K562 (cell line): ENCODE results near the gene RITA1. TPM values are rescaled to one million over a fixed set of nuclear protein-coding genes. Genes with fewer than 3 reads are reported as not detected.
A peak's percentile ranks its signal among the peaks of the same experiment; 100 is the strongest.

Source experiments
- BMI1 ChIP-seq: fragments of 150-350 bp; IDR thresholded peaks from 2 replicates; pipeline ENCODE4 v1.6.1; 2014; ENCODE audit warnings: low read length
- DPF2 ChIP-seq: fragments of 450-650 bp; IDR thresholded peaks from 2 replicates; pipeline ENCODE4 v1.6.1; 2016
- ELK1 ChIP-seq: sonication (generic); formaldehyde crosslinking; IDR thresholded peaks from 2 replicates; pipeline ENCODE4 v1.8.1; 2022; ENCODE audit warnings: missing genetic modification reagents
- HLTF ChIP-seq: fragments of 450-650 bp; IDR thresholded peaks from 2 replicates; pipeline ENCODE4 v1.6.1; 2016
- JUND ChIP-seq, 2 experiments: IDR thresholded peaks; 2 replicates in 1 of 2; 3 replicates in 1 of 2; pipeline ENCODE4 v1.6.1; 2011; ENCODE audit warnings: borderline replicate concordance in 2 of 2, low read depth in 2 of 2, low read length in 2 of 2, improper control_type of control experiment in 1 of 2, missing biosample characterization in 1 of 2, missing genetic modification characterization in 1 of 2, missing genetic modification reagents in 1 of 2
- NKRF ChIP-seq: fragments of 450-650 bp; IDR thresholded peaks from 2 replicates; pipeline ENCODE4 v1.6.1; 2016; ENCODE audit warnings: borderline replicate concordance
- REST ChIP-seq, 2 experiments: fragments of 450-650 bp; formaldehyde crosslinking in 1 of 2; IDR thresholded peaks; 2 replicates each; pipeline versions ENCODE4 v1.4.0 to v1.6.1; 2014 to 2020; ENCODE audit warnings: mild to moderate bottlenecking in 2 of 2, borderline replicate concordance in 1 of 2, low read depth in 1 of 2
- SAP30 ChIP-seq: fragments of 200-600 bp; sonication (generic); IDR thresholded peaks from 2 replicates; pipeline ENCODE4 v1.6.1; 2012; ENCODE audit warnings: borderline replicate concordance, low read depth, mild to moderate bottlenecking, moderate library complexity, low read length, control low read depth, inconsistent platforms; ENCODE audit not compliant: insufficient read depth, poor library complexity, severe bottlenecking
- SIN3A ChIP-seq, 2 experiments: fragments of 150-350 bp in 1 of 2; IDR thresholded peaks; 2 replicates each; pipeline ENCODE4 v1.6.1; 2011 to 2016; ENCODE audit warnings: borderline replicate concordance in 2 of 2, low read depth in 2 of 2, low read length in 2 of 2, mild to moderate bottlenecking in 2 of 2, moderate library complexity in 2 of 2; ENCODE audit not compliant: control insufficient read depth in 1 of 2
- ZBTB17 ChIP-seq: fragments of 450-650 bp; formaldehyde crosslinking; IDR thresholded peaks from 2 replicates; pipeline ENCODE4 v1.4.0; 2020; ENCODE audit warnings: mild to moderate bottlenecking
- ZNF263 ChIP-seq: sonication (generic); formaldehyde crosslinking; IDR thresholded peaks from 2 replicates; pipeline ENCODE4 v1.8.0; 2022; ENCODE audit warnings: mild to moderate bottlenecking, missing genetic modification reagents, borderline replicate concordance
- polyA plus RNA-seq, 8 experiments: library from polyadenylated mRNA; depleted of rRNA in 4 of 8; stranded (reverse) in 5 of 8; unstranded in 3 of 8; fragments of >200 nt; fragmentation: Nextera tagmentation in 2 of 8; fragmentation: Illumina TruSeq in 1 of 8; extraction: Ambion mirVana in 2 of 8; extraction: Trizol in 1 of 8; gene quantifications; 2 replicates each; pipeline versions ENCODE4 v1.2.1 to v1.2.3, GENCODE V29; 2011 to 2014; ENCODE audit warnings: inconsistent platforms in 1 of 8, missing spikeins in 1 of 8
- total RNA-seq, 7 experiments: library from RNA; depleted of rRNA in 6 of 7; stranded (reverse); fragments of >200 nt in 6 of 7; fragmentation: Illumina TruSeq in 2 of 7; extraction: Trizol in 2 of 7; gene quantifications; 2 replicates each; pipeline versions ENCODE4 v1.2.1 to v1.2.3, GENCODE V29; 2011 to 2021; ENCODE audit warnings: low replicate concordance in 1 of 7

Gene RITA1
- total and polyA plus RNA-seq, 9 of the 15 experiments (the other 6 are each of a cell fraction or from before 2014, with no cell fraction given), result 2.8 to 40.4 (median 18.0) TPM

- no peak for TF ChIP-seq JUND (IDR thresholded peaks at IDR 0.05; ENCODE audit: borderline replicate concordance, low read depth, low read length)
- 0 out of 3 replicates have a peak, but pooled peaks have one; percentile 4 for TF ChIP-seq JUND (tag; IDR thresholded peaks at IDR 0.05; ENCODE audit: borderline replicate concordance, low read depth, low read length)
- TF ChIP-seq ZNF263 (CRISPR knock-in tag), result peak; percentile 50; the same call in 1 of the 2 replicates
- 0 out of 2 replicates have a peak, but pooled peaks have one; percentile 9 for TF ChIP-seq HLTF
- no peak for TF ChIP-seq ELK1 (CRISPR knock-in tag)
- TF ChIP-seq SIN3A (IDR thresholded peaks at IDR 0.05; ENCODE audit: borderline replicate concordance in 2 of 2, control insufficient read depth in 1 of 2, low read depth in 2 of 2, low read length in 2 of 2), result peak in 1 of 2 experiments; percentile 14; a peak in 1 of 4 replicates
- 0 out of 2 replicates have a peak, but pooled peaks have one; percentile 21 for TF ChIP-seq NKRF
- peak; percentile 67 for TF ChIP-seq SAP30
- no peak for TF ChIP-seq ZBTB17 (CRISPR knock-in tag)
- 0 out of 2 replicates have a peak, but pooled peaks have one; percentile 41 for TF ChIP-seq BMI1
- TF ChIP-seq DPF2, result 0 out of 2 replicates have a peak, but pooled peaks have one; percentile 23
- TF ChIP-seq REST (IDR thresholded peaks at IDR 0.05; ENCODE audit: borderline replicate concordance), result no peak
- TF ChIP-seq REST (CRISPR knock-in tag; IDR thresholded peaks at IDR 0.05; ENCODE audit: low read depth), result peak; percentile 72; the same call in 1 of the 2 replicates
These were observed 35.2 kb downstream of the RITA1 start (continued) for GRCh38 chr12:113220593-113221180.
